CD4-positive, alpha-beta T cell treated with Interleukin-10 for 1 hour (primary cell): ENCODE data around the gene UBE3C.
A peak's percentile ranks its signal among the peaks of the same experiment; 100 is the strongest.
"Not testable (repeated sequence)": the region's sequence is repeated elsewhere in the genome, so short reads cannot be mapped to it uniquely, and the experiment has no call there.

Experiments used
- DNase-seq: peaks from one replicate; pipeline ENCODE4 v3.0.0-alpha.2; 2020

UBE3C gene

DNA sequence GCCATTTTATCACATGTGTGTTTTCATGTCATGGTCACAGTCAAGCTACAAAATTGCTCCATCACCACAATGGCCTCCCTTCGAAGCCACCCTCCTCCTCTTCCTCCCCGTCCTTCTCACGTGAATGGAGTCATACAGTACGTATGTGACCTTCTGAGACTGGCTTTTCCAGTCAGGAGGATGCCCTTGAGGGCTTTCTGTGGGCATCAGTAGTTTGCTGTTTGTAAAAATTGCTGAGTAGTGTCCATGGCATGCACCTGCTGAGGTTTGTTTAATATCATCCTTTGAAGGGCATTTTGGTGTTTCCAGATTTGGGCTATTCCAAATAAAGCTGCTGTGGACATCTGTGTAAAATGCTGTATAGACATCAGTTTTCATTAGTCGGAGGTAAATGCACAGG, 5.9 kb upstream of the UBE3C start:
- DNase-seq: no peak

DNA sequence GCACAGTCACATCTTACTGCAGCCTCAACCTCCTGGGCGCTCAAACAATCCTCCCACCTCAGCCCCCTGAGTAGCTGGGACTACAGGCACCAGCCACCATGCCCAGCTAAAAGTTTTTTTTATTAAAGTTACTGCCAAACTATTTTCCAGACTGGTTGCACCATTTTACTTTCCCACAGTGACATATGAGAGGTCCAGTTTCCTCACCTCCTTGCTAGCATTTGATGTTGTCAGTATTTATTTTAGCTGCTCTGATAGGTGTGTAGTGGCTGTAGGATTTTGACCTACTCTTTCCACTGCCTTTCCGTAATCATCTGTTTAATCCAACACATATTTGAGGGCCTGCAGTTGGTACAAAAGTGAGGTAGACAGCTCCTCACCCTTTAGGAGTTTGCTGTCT, 5.4 kb upstream of the UBE3C start:
- DNase-seq: no peak

DNA sequence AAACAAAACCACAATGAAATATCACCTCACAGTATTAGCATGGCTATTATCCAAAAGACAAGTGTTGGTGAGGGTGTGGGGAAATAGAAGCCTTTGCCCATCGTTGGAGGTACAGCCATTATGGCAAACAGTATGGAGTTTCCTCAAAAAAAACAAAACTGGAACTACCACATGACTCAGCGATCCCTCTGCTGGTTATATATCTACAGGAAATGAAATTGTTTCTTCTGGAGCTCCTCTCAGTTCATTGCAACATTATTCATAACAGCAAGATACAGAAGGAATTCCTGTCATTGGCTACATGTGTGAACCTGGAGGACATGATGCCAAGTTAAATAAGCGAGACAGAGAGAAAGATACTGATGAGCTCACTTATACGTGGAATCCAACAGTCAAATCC, 2.4 kb upstream of the UBE3C start:
- no peak for DNase-seq

DNA sequence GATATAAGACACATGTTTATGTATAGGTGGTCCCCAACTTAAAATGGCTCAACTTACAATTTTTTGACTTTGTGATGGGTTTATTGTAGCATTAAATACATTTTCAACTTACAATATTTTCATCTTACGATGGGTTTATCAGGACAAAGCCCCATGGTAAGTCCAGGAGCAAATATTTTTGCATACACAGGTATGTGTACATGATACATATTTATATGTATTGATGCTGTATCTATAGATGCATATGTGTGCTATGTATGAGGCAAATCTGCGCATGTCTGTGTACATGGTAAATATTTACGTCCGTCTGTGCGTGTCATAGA, 664 bp upstream of the UBE3C start:
- DNase-seq: no peak

DNA sequence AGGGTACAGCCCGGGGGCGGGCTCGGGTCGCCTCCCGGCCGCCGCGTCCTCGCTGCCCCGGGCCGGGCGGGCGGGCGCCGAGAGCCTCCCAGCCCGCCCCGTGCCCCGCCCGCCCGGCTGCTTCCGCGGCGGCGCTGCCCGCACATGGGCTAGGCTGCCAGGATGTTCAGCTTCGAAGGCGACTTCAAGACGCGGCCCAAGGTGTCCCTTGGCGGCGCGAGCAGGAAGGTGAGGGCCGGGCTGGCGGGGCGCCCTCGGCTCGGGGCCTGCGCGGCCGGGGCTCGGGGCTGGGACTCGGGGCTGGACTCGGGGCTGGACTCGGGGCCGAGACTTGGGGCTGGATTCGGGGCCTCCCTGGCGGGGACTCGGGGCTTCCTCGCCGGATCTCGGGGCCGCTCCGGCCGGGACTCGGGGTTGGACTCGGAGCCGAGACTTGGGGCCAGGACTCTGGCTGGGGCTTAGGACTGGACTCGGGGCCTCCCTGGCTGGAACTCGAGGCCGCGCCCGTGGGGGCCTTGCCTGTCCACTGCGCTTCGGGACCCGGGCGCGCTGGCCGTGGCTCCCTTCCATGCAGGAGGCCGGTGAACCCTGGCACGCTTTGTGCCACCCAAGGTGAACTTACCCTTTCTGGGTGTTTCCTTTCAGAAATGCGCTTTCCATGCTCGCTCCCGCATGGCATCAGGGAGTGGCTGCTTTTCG, 534 bp downstream of the UBE3C start:
- peak; percentile 76 for DNase-seq

DNA sequence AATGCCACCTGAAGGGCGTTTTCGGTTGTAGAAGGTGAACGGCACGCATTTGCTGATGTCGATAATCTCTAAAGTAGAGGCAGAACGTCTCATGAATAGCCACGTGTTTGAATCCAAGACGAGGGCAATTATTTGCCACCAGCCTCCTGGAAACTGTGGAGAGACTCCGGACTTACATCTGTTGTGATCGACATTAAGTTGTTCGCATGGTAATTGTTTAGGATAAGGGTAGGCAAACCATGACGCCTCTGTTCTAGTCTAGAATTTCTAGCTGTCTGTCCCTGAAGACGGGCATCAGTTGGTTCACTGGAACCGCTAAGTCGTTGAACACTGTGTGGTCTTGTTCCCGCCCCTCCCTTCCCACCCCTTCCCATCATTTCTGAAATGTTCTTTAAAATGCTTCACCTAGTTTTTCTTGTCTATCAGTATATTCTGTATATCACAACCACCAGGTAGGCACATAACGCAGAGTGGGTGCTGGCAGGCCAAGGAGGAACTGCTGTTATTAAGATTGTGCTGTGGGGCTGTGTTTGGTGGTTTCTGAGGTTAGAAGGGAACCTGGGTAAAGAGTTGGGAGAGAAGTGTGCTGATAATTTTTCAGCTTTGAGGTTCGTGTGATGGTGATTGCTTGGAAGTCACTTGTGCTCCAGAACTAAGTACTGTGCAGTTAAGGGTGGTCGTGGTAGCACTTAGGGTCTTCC, 1.2 kb downstream of the UBE3C start:
- peak; percentile 37 for DNase-seq

DNA sequence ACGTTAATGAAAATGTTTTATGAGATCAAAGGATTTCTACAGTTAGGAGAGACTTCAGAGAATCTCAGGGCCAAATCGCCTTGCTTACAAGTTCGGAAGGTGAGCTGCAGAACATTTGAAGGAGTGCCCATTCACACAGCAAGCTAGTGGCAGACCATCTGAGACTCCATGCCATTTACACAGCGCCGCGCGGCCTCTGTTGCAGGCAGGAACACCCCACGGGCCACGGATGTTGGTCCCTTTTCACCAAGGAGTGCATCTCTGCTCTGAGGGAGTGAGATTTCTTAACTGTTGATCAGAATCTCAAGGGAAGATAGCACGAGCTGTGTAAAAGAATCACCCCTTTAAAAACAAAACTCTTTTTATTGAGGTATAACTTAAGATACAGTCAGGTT, 1.8 kb downstream of the UBE3C start:
- DNase-seq: no peak

DNA sequence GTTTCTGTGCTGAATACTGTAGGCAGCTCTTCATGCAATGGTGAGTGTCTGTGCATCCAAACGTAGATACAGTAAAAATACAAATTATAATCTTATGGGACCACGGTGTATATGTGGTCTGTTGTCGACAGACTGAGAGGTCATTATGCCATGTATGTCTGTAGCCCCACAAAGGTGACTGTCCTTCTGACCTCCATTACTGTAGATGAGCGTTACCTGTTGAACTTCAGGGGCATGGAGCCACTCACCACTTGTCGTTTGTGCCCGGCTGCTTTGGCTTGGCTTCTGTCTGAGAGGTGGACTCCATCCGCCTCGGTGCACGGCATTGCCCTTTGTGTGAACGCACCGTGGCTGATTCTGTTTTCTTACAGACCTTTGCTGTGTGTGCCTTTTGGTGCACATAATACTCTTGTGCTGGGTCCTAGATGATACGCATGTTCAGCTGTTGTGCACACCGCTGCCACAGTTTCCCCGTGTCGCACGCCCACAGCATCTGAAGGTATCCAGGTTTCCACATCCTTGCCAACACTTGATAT, 2.9 kb downstream of the UBE3C start:
- DNase-seq: no peak

DNA sequence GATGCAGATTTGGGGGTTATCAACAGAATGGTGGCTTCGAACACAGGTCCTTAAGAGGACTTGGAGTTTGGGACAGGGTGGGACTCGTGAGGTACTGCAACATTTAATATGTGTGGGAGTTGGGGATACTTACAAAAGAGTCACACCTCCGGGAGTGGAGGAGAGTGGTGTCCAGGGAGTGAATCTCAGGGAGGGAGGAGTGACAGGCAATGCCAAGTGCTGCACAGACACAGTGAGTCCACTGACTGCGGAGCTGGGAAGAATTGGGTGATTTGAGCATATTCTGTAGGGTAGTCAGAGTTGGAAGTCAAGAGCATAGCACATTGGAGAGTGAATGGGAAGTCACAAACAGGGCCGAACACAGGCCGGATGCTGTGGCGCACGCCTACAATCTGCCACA, 5.1 kb downstream of the UBE3C start:
- no peak for DNase-seq

DNA sequence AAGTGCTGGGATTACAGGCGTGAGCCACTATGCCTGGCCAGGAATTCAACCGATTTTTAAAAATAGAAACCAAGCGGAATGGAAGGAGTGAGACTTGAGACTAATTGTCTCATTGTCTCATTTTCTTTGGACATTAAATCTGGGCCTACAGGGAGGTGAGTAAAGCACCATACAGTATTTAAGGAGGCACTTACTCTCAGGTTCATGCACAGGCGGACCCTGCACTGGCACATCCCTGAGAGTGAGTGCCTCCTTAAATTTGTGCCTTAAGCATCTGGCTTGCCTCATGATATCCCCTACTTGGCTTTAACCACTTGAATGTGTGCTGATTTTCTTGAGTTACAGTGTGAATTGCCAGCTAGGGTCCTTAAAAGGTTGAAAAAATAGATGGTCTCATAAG, 10.6 kb downstream of the UBE3C start:
- no peak for DNase-seq

DNA sequence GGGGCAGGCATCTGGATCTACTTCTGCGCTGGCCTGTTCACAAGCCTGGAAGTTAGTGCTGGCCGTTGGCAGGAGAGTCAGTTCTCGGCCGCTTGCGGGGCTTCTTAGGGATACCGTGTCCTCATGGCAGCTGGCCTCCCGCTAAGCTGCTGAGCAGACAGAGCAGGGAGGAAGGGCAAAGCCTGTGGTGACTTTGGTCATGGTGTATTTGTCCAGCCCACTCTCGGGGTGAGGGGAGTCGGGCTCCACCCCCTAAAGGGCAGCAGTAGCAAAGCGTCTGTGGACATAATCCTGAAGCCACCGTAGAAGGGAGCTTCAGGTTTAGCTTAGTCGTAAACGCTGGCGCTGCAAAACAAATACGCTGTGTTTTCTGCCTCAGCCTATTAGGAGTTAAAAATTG, 12.2 kb downstream of the UBE3C start:
- DNase-seq: no peak

DNA sequence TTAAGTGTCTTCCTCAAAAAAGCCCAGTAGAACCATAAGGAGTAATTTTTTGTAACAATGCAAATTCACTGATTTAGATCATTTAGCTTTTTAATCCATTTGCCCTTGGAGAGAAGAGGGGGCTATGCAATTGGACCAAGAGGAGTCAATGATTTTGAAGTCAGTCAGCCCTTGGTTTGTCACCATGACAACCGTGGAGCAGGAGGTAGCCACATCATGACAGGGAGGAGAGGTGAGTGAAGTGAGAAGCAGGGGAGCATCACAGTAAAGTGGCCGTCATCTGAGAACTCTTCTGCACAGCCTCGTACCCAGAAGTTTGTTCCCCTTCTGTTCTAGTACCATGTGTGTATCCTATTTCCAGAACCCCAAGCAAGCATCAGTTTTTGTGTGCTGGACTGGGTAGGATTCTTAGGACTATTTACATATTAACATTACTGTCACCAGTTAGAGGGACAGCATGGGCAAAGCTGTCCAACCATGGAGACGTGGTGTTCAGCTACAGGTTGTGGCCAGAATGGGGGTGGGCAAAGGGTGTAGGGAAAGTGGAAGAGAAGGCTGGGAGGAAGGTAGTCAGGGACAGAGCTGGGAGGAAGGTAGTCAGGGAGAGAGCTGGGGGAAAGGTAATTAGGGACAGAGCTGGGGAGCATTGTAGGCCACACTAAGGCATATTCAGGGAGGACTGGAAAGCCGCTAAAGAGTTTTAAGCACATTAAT, 13.1 kb downstream of the UBE3C start:
- DNase-seq: no peak

DNA sequence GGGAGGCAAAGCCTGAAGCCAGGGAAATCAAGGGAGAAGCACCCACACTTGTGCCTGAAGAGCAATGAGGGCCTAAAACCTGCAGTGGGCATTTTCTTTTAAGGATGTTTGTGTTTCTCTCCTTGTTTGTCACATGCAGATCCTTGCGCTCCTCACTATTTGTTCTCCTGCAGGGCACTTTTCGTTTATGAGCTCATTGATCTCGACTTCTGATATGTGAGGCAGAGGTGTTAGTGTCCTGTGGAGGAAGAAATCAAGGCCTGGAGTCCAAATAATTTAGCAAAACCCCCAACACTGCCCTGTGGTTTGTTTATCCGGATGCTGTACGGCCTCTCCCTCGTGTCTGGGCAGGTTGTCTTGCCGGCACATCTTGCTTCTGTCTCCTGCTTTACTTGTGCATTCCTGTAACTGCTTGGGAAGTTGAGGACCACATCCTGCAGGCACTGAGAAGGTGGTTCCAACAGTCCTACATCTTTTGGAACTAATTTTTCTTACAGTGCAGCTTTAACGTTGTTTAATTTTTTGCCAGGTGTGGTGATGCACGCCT, 13.7 kb downstream of the UBE3C start:
- DNase-seq: no peak

DNA sequence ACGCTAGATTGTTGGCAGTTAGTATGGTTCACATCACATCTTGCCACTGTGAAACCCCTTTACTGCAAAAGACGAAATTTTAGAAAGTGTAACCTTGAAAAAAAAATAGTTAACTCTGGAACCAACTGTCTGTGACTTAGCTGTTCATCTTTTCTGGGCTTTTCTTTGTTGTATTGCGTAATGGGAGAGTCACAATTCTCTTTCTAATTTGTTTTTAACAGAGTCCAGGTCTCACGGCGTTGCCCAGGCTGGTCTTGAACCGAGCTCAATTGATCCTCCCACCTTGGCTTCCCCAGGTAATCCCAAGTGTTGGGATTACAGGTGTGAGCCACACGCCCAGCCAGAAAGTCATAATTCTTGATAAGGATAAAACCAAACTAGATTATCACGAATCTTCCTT, 14.5 kb downstream of the UBE3C start:
- DNase-seq: no peak

DNA sequence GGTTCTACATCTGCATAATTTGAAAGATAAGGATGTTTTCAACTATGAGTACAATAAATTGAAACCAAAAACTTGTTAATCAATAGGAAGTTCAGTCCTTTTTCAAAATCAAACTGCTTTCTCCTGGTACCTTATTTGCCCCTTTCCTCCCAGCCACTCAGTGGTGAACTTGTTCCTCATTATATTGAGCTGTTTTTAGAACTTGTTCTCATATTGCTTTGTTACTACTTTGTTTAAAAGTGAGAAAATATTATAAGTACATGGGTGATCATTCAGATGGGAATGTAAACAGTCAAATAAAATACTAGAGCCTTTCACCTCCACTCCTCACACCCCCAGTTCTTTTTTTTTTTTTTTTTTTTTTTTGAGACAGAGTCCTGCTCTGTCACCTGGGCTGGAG, 17.2 kb downstream of the UBE3C start:
- DNase-seq: no peak

DNA sequence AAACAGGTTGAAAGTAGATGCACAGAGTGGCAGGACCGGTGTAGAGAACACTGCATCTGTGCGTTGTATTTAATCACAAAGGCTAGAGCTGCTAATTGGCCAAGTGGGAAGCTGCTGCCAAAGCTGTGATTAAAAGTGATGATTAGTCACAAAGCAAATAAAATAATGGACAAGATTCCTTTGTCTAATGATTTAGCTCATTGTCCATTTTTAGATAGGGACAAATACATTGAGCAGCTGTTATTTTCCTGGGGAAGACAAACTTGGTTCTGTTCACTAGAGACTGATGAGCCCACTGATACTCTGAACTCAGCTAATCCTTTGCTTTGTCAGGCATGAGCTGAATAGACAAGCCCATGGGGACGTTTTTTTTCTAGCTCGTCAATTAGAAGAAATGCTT, 19.7 kb downstream of the UBE3C start:
- DNase-seq: no peak

DNA sequence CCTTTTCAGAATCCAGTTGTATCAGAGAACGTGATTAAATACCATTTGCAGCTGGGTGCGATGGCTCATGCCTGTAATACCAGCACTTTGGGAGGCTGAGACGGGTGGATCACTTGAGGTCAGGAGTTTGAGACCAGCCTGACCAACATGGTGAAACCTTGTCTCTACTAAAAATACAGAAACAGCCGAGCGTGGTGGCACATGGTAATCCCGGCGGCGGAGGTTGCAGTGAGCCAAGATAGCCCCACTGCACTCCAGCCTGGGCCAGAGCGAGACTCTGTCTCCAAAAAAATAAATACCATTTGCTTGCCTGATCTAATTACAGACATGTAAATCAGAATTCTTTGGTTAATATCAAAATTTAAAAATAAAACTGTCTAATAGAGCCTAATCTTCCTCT, 20.8 kb downstream of the UBE3C start:
- DNase-seq: not testable (repeated sequence)

DNA sequence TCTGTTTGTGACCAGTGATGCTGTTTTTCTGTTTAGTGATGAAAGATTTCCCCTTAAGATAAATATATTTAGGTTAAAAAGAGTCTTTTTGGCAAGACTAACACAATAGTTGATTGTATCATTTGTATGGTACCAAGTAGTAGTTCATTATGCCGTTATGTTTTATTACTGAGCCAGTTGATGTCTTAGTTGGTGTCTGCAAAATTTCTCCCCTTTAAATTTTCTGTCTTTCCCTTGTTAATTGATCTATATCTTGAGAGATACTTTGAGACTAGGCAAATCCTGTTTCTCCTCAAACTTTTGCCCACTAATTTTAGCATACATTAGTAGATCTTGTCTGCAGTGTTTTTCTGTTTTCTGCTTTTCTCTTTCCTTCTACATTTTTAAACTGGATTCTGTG, 21.7 kb downstream of the UBE3C start:
- DNase-seq: no peak

DNA sequence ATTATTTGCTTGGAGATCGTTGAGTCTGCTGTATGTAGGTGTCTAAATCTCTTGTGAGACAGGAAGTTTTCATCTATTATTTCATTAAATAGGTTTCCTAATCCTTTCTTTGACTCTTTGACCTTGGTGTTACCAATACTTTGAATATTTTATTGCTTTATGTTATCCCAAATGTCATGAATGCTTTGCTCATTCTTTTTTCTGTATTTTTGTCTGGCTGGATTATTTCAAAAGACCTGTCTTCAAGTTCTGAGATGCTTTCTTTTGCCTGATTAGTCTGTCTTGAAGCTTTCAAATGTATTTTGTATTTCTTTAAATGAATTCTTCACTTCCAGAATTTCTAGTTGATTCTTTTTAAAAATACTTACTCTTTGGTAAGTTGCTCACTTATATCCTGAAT, 27.3 kb downstream of the UBE3C start:
- DNase-seq: no peak

DNA sequence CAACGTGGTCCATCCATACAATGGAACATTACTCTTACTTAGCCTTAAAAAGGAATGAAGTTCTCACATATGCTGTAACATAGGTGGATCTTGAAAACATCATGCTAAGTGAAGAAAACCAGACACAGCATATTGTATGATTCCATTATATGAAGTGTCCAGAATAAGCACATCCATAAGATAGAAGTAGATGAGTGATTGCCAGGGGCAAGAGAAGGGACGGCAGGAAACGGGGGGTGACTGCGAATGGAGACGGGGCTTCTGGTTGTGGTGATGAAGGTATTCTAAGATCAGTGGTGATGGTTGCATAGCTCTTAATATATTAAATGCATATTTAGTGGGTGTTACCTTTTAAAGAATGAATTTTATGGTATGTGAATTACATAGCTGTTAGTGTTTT, 29.8 kb downstream of the UBE3C start:
- no peak for DNase-seq

DNA sequence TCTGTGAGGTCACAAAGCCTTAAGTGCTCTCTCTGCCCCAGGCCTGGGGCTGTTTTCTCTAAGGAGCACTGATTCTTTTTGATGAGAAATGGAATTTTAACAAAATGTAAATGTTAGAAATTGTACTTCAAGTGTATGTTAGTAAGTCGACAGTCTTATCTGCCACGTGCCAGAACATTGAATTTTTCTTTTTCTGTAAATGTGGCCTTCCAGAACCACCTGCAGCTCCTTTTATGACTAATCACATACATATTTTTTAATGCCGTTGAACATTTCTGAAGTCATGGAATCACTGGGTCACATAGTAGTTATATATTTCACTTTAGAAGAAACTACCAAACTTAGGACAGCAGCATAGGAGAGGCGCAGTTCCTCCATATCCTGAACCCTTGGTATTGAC, 38.0 kb downstream of the UBE3C start:
- no peak for DNase-seq

DNA sequence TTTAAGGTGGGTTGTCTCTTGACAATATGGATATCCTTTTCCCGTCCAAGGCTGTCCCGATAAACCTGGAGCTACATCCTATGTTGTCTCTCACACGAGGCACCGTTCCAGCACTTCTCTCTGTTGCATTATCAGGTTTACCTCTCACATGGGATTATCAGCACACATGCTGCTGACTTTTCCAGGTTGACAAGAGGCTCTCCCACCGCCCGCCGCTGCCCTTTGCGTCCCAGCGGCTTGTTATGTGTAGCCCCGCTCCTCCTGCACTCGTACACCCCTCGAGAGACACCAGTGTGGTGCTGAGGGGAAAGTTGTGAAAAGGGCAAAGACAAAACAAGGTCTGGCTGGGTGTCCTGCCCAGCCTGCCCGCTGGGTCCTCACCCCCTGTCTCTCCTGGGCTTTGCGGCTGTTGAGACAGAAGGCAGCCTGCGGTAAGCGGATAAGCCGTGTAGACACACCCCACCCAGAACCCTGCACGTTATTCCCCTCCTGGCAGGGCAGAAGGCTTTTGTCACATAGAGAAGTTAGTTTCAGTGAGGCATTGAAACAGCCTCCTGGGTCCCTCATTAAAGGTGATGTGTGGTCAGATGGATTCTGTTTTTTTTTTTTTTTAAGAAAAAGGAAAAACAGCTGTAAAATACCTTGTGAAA, 38.7 kb downstream of the UBE3C start:
- no peak for DNase-seq

DNA sequence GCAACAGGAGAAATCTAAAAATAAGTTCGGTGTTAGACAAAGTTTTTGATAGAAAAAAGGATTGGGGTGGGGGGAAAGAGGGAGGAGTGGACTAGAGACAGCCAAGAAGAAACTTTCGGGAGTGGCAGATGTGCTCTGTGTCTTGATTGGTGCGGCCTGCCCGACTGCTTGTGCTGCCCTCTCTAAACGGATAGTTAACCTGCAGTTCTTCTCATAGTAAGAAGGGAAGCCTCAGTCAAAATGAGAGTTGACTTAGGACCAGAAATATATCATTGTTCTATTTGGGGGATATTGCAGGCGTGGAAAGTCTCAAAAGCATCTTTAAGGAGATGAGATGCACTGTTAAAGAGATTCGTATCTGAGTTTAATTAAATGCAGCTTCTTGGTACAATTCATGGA, 39.3 kb downstream of the UBE3C start:
- no peak for DNase-seq
